ENCODE measurements around the gene CHEK2.
"Not testable (repeated sequence)": the region's sequence is repeated elsewhere in the genome, so short reads cannot be mapped to it uniquely, and the experiment has no call there.

The CHEK2 gene

DNA sequence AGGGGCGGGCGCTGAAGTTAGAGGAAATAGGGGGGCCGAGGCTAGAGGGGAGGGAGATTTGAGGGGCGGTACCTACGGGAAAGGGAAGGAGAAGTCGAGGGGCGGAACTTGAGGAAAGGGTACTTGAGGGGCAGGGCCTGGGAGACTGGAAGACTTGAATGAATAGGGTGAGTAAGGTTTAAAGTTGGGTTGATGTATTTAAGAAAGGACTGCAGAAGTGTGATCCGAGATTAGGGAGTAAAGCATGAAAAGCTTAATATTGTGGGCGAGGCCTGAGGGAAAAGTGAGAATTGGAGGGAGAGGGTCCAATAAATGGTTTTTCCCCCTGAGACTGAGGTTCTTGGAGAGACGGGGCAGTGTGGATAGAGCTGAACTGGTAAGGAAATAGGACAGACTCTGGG lies 942 bp upstream of the CHEK2 start:
- no peaks in the 10 kb centered on the region for H3K27me3 ChIP-seq (replicated peaks; ENCODE audit: control insufficient read depth, insufficient read depth, low read length, poor library complexity, severe bottlenecking)
- peak overlapping the region; percentile 85 for H3K4me3 ChIP-seq (ENCODE audit: insufficient read depth, low read depth, low read length, poor library complexity, severe bottlenecking)
- peaks cover 13% of the 10 kb centered on the region for H3K36me3 ChIP-seq (ENCODE audit: control insufficient read depth, insufficient read depth, low read length)
- H3K4me1 ChIP-seq (ENCODE audit: control insufficient read depth, insufficient read depth, low read length, poor library complexity, severe bottlenecking) = peaks cover 4% of the 10 kb centered on the region
- no peaks in the 10 kb centered on the region for H3K9me3 ChIP-seq (ENCODE audit: control insufficient read depth, low read length)
- peak overlapping the region; percentile 89 for H3K27ac ChIP-seq (ENCODE audit: insufficient read depth, low read length, poor library complexity, severe bottlenecking)
- DNase-seq = peak in 1 of 3 donors; percentile 79

- peak overlapping the region; percentile 85 for H3K4me3 ChIP-seq (ENCODE audit: insufficient read depth, low read depth, low read length, poor library complexity, severe bottlenecking)
- H3K9me3 ChIP-seq (ENCODE audit: control insufficient read depth, low read length) = no peaks in the 10 kb centered on the region
- no peak for DNase-seq
- peaks cover 4% of the 10 kb centered on the region for H3K4me1 ChIP-seq (ENCODE audit: control insufficient read depth, insufficient read depth, low read length, poor library complexity, severe bottlenecking)
- peak overlapping the region; percentile 62 for H3K27ac ChIP-seq (ENCODE audit: insufficient read depth, low read length, poor library complexity, severe bottlenecking)
- H3K27me3 ChIP-seq (replicated peaks; ENCODE audit: control insufficient read depth, insufficient read depth, low read length, poor library complexity, severe bottlenecking) = no peaks in the 10 kb centered on the region
- H3K36me3 ChIP-seq (ENCODE audit: control insufficient read depth, insufficient read depth, low read length) = peaks cover 7% of the 10 kb centered on the region
Observed at GRCh38 chr22:28741200-28741784, 328 bp downstream of the CHEK2 start.

DNA sequence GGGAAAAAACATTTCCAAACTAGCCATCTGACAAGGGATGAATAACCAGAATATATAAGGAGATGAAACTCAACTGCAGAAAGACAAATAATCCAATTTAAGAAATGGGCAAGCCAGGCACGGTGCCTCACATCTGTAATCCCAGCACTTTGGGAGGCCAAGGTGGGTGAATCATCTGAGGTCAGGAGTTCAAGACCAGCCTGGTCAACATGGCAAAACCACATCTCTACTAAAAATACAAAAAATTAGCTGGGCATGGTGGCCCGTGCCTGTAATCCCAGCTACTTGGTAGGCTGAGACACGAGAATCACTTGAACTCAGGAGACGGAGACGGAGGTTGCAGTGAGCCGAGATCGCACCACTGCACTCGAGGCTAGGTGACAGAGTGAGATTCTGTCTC lies 2.7 kb downstream of the CHEK2 start:
- not testable (repeated sequence) for H3K4me3 ChIP-seq (ENCODE audit: insufficient read depth, low read depth, low read length, poor library complexity, severe bottlenecking); H3K4me1 ChIP-seq (ENCODE audit: control insufficient read depth, insufficient read depth, low read length, poor library complexity, severe bottlenecking); H3K36me3 ChIP-seq (ENCODE audit: control insufficient read depth, insufficient read depth, low read length); H3K27me3 ChIP-seq (replicated peaks; ENCODE audit: control insufficient read depth, insufficient read depth, low read length, poor library complexity, severe bottlenecking); H3K9me3 ChIP-seq (ENCODE audit: control insufficient read depth, low read length); H3K27ac ChIP-seq (ENCODE audit: insufficient read depth, low read length, poor library complexity, severe bottlenecking); DNase-seq

GRCh38 chr22:28737701-28738100 lies 3.9 kb downstream of the CHEK2 start:
- Histone ChIP-seq H3K9me3 (ENCODE audit: control insufficient read depth, low read length) (no peaks in the 10 kb centered on the region), H3K27ac (ENCODE audit: insufficient read depth, low read length, poor library complexity, severe bottlenecking) (no peak overlapping the region), H3K27me3 (replicated peaks; ENCODE audit: control insufficient read depth, insufficient read depth, low read length, poor library complexity, severe bottlenecking) (no peaks in the 10 kb centered on the region), H3K36me3 (ENCODE audit: control insufficient read depth, insufficient read depth, low read length) (no peaks in the 10 kb centered on the region), H3K4me1 (ENCODE audit: control insufficient read depth, insufficient read depth, low read length, poor library complexity, severe bottlenecking) (peaks cover 3% of the 10 kb centered on the region), H3K4me3 (ENCODE audit: insufficient read depth, low read depth, low read length, poor library complexity, severe bottlenecking) (no peak overlapping the region)
- DNase-seq = no peak

GRCh38 chr22:28736301-28737155 lies 5.1 kb downstream of the CHEK2 start:
- DNase-seq = no peak
- Histone ChIP-seq H3K27ac (ENCODE audit: insufficient read depth, low read length, poor library complexity, severe bottlenecking) (no peak overlapping the region), H3K9me3 (ENCODE audit: control insufficient read depth, low read length) (no peaks in the 10 kb centered on the region), H3K27me3 (replicated peaks; ENCODE audit: control insufficient read depth, insufficient read depth, low read length, poor library complexity, severe bottlenecking) (no peaks in the 10 kb centered on the region), H3K4me3 (ENCODE audit: insufficient read depth, low read depth, low read length, poor library complexity, severe bottlenecking) (no peak overlapping the region), H3K4me1 (ENCODE audit: control insufficient read depth, insufficient read depth, low read length, poor library complexity, severe bottlenecking) (no peaks in the 10 kb centered on the region), H3K36me3 (ENCODE audit: control insufficient read depth, insufficient read depth, low read length) (no peaks in the 10 kb centered on the region)

DNA sequence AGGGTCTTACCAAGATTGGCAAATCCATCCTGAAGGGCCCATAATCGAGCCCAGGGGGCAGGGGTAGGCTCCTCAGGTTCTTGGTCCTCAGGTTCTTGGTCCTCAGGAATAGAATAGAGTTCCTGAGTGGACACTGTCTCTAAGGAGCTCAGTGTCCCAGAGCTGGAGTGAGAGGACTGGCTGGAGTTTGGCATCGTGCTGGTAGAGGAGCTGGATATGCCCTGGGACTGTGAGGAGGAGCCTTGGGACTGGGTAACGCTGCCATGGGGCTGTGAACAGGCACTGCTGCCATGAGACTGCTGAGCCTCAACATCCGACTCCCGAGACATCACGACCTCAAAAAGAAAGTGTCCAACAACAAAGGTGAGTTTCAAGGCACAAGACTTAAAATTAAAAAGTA lies 7.2 kb downstream of the CHEK2 start:
- no peaks in the 10 kb centered on the region for H3K9me3 ChIP-seq (ENCODE audit: control insufficient read depth, low read length)
- no peaks in the 10 kb centered on the region for H3K27me3 ChIP-seq (replicated peaks; ENCODE audit: control insufficient read depth, insufficient read depth, low read length, poor library complexity, severe bottlenecking)
- no peak overlapping the region for H3K27ac ChIP-seq (ENCODE audit: insufficient read depth, low read length, poor library complexity, severe bottlenecking)
- no peak overlapping the region for H3K4me3 ChIP-seq (ENCODE audit: insufficient read depth, low read depth, low read length, poor library complexity, severe bottlenecking)
- no peaks in the 10 kb centered on the region for H3K36me3 ChIP-seq (ENCODE audit: control insufficient read depth, insufficient read depth, low read length)
- H3K4me1 ChIP-seq (ENCODE audit: control insufficient read depth, insufficient read depth, low read length, poor library complexity, severe bottlenecking) = no peaks in the 10 kb centered on the region
- DNase-seq = no peak

DNA sequence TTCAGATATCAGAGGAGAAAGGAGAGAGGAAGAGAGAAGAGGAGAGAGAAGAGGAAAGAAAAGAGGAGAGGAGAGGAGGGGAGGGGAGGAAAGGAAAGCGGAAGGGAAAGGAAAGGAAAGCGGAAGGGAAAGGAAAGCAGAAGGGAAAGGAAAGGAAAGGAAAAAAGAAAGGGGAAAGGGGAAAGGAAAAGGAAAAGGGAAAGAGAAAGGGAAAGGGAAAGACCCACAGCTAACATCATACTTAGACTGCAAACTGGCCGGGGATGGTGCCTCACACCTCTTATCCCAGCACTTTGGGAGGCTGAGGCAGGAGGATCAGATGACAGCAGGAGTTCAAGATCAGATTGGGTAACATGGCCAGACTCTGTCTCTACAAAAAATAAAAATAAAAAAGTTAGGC lies 11.4 kb downstream of the CHEK2 start:
- H3K27me3 ChIP-seq (replicated peaks; ENCODE audit: control insufficient read depth, insufficient read depth, low read length, poor library complexity, severe bottlenecking) = no peaks in the 10 kb centered on the region
- no peak overlapping the region for H3K27ac ChIP-seq (ENCODE audit: insufficient read depth, low read length, poor library complexity, severe bottlenecking)
- H3K4me1 ChIP-seq (ENCODE audit: control insufficient read depth, insufficient read depth, low read length, poor library complexity, severe bottlenecking) = no peaks in the 10 kb centered on the region
- no peaks in the 10 kb centered on the region for H3K9me3 ChIP-seq (ENCODE audit: control insufficient read depth, low read length)
- no peak for DNase-seq
- no peaks in the 10 kb centered on the region for H3K36me3 ChIP-seq (ENCODE audit: control insufficient read depth, insufficient read depth, low read length)
- no peak overlapping the region for H3K4me3 ChIP-seq (ENCODE audit: insufficient read depth, low read depth, low read length, poor library complexity, severe bottlenecking)

GRCh38 chr22:28728621-28729313 lies 12.9 kb downstream of the CHEK2 start:
- H3K4me1 ChIP-seq (ENCODE audit: control insufficient read depth, insufficient read depth, low read length, poor library complexity, severe bottlenecking) = no peaks in the 10 kb centered on the region
- no peak for DNase-seq
- H3K27ac ChIP-seq (ENCODE audit: insufficient read depth, low read length, poor library complexity, severe bottlenecking) = no peak overlapping the region
- H3K9me3 ChIP-seq (ENCODE audit: control insufficient read depth, low read length) = no peaks in the 10 kb centered on the region
- H3K36me3 ChIP-seq (ENCODE audit: control insufficient read depth, insufficient read depth, low read length) = no peaks in the 10 kb centered on the region
- H3K27me3 ChIP-seq (replicated peaks; ENCODE audit: control insufficient read depth, insufficient read depth, low read length, poor library complexity, severe bottlenecking) = no peaks in the 10 kb centered on the region
- H3K4me3 ChIP-seq (ENCODE audit: insufficient read depth, low read depth, low read length, poor library complexity, severe bottlenecking) = no peak overlapping the region

GRCh38 chr22:28728002-28728401 lies 13.6 kb downstream of the CHEK2 start:
- DNase-seq = no peak
- Histone ChIP-seq H3K36me3 (ENCODE audit: control insufficient read depth, insufficient read depth, low read length) (no peaks in the 10 kb centered on the region), H3K9me3 (ENCODE audit: control insufficient read depth, low read length) (no peaks in the 10 kb centered on the region)

GRCh38 chr22:28718044-28718443 lies 23.6 kb downstream of the CHEK2 start:
- H3K27me3 ChIP-seq (replicated peaks; ENCODE audit: control insufficient read depth, insufficient read depth, low read length, poor library complexity, severe bottlenecking) = no peaks in the 10 kb centered on the region
- H3K4me1 ChIP-seq (ENCODE audit: control insufficient read depth, insufficient read depth, low read length, poor library complexity, severe bottlenecking) = no peaks in the 10 kb centered on the region
- H3K36me3 ChIP-seq (ENCODE audit: control insufficient read depth, insufficient read depth, low read length) = no peaks in the 10 kb centered on the region
- no peak overlapping the region for H3K27ac ChIP-seq (ENCODE audit: insufficient read depth, low read length, poor library complexity, severe bottlenecking)
- H3K9me3 ChIP-seq (ENCODE audit: control insufficient read depth, low read length) = no peaks in the 10 kb centered on the region
- H3K4me3 ChIP-seq (ENCODE audit: insufficient read depth, low read depth, low read length, poor library complexity, severe bottlenecking) = no peak overlapping the region
- no peak for DNase-seq

More at GRCh38 chr22:28728002-28728401, 13.6 kb downstream of the CHEK2 start:
- H3K4me3 ChIP-seq (ENCODE audit: insufficient read depth, low read depth, low read length, poor library complexity, severe bottlenecking) = no peak overlapping the region
- H3K27me3 ChIP-seq (replicated peaks; ENCODE audit: control insufficient read depth, insufficient read depth, low read length, poor library complexity, severe bottlenecking) = no peaks in the 10 kb centered on the region
- no peaks in the 10 kb centered on the region for H3K4me1 ChIP-seq (ENCODE audit: control insufficient read depth, insufficient read depth, low read length, poor library complexity, severe bottlenecking)
- H3K27ac ChIP-seq (ENCODE audit: insufficient read depth, low read length, poor library complexity, severe bottlenecking) = no peak overlapping the region
